GM18873 (cell line): ENCODE results near the gene CRIP3.
"Not testable (repeated sequence)": the region's sequence is repeated elsewhere in the genome, so short reads cannot be mapped to it uniquely, and the experiment has no call there.

Source experiments
- ATAC-seq: cut with Tn5 transposase; IDR thresholded peaks from one replicate; pipeline ENCODE4 v1.9.1; 2021; ENCODE audit warnings: mild to moderate bottlenecking, moderate library complexity, moderate number of reproducible peaks; ENCODE audit not compliant: unreplicated experiment, low FRiP score

The CRIP3 gene

GRCh38 chr6:43307451-43308100 lies 1.1 kb downstream of the CRIP3 start:
- ATAC-seq: no peak

- no peak for ATAC-seq
Measured at GRCh38 chr6:43306086-43306485, 2.5 kb downstream of the CRIP3 start.

- ATAC-seq: no peak
Measured at GRCh38 chr6:43304882-43305281, 3.7 kb downstream of the CRIP3 start.

GRCh38 chr6:43304361-43304760 lies 4.3 kb downstream of the CRIP3 start:
- no peak for ATAC-seq

GRCh38 chr6:43303751-43304331 lies 4.8 kb downstream of the CRIP3 start:
- no peak for ATAC-seq

- not testable (repeated sequence) for ATAC-seq
Measured at GRCh38 chr6:43303006-43303405, 5.6 kb downstream of the CRIP3 start.

- no peak for ATAC-seq
Measured at GRCh38 chr6:43302126-43302525, 6.5 kb downstream of the CRIP3 start.

GRCh38 chr6:43301081-43301870 lies 7.3 kb downstream of the CRIP3 start:
- ATAC-seq: no peak

- ATAC-seq: no peak
Measured at GRCh38 chr6:43299338-43300293, 9.0 kb downstream of the CRIP3 start.

GRCh38 chr6:43298565-43299337 lies 9.9 kb downstream of the CRIP3 start:
- ATAC-seq: no peak

GRCh38 chr6:43297644-43298564 lies 10.7 kb downstream of the CRIP3 start, which contains the start of gene SLC22A7:
Gene SLC22A7 (plus strand): TSS chr6:43298260. CDS start chr6:43298359, 99 bp downstream.
- no peak for ATAC-seq

GRCh38 chr6:43296780-43297497 lies 11.7 kb downstream of the CRIP3 start:
- ATAC-seq: no peak

- no peak for ATAC-seq
Measured at GRCh38 chr6:43295456-43295855, 13.2 kb downstream of the CRIP3 start.

- ATAC-seq: no peak
Measured at GRCh38 chr6:43294536-43294935, 14.1 kb downstream of the CRIP3 start.

GRCh38 chr6:43293698-43294097 lies 14.9 kb downstream of the CRIP3 start:
- ATAC-seq: no peak

GRCh38 chr6:43292763-43293318 lies 15.8 kb downstream of the CRIP3 start:
- no peak for ATAC-seq

GRCh38 chr6:43292341-43292740 lies 16.3 kb downstream of the CRIP3 start:
- ATAC-seq: no peak

GRCh38 chr6:43291708-43292107 lies 16.9 kb downstream of the CRIP3 start:
- no peak for ATAC-seq
